Mucosa of gallbladder (tissue), 1 donor: ENCODE measurements around the gene NEK5. TPM values are rescaled to one million over a fixed set of nuclear protein-coding genes. Genes with fewer than 3 reads are reported as not detected.
"Not testable (repeated sequence)": the region's sequence is repeated elsewhere in the genome, so short reads cannot be mapped to it uniquely, and the experiment has no call there.

ENCODE experiments used
- DNase-seq: peaks from one replicate; pipeline ENCODE4 v3.0.0-alpha.2; 2020; ENCODE audit warnings: low spot score
- total RNA-seq: library from RNA; stranded (reverse); gene quantifications from one replicate; pipeline ENCODE4 v1.2.1, GENCODE V29; 2021
- donor health status: DM: no; HTN: no; CAD: no.

The NEK5 gene
- total RNA-seq, 1 donor from 2014 or later: 0.29 TPM

DNA sequence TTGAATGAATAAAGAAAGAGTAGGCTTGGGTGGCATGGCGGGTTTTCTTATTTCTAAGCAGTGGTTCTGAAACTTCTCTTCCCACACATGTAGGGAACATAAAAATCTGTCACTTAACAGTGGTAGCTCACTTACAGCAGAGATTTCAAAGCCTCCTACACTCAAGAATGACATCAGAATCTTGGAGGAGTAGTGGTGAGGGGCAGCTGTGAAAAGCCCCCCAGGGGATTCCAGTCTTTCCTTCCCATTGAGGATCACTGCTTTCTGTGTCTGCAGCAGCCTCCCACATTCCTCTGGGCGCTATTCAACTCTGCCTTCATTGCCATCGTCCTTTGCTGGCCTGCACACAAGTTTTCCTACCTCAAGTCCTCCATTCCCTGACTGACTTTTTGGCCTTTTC lies 8.6 kb upstream of the NEK5 start:
- DNase-seq: no peak

DNA sequence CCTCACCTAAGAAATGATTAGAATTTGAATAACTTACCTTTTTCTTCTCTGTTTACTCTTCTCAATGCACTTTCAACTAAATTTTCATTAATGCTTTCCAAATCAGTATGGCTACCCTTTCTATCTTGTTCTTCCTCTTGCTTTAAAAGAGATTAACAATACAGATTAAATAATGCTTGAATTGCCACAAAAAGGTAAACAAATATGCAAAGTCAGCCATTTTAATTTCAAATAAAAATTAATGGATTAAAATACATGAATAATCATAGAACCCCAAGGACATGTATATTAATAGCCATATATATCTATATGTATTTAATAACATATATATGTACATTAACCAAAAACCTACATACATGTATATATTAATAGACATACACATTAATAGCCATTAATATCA lies 7.9 kb upstream of the NEK5 start:
- DNase-seq: no peak

DNA sequence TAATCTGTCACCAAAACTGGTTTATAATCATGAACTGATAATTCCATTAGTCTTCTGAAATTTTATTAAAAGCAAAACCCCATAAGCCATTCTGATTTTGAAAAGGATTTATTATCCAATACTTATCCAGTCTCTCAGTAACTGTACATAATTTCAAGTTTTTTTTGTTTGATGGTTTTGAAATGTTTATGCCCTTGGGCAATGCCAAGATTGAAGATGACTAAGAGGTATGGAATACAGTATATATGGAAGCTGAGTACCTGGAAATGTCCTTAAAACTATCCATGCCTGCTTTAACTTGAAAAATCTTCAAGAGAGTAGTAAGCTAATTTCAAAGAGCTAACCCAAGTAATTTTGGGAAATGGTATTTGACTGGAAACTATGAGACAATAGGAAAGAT lies 1.8 kb upstream of the NEK5 start:
- no peak for DNase-seq

DNA sequence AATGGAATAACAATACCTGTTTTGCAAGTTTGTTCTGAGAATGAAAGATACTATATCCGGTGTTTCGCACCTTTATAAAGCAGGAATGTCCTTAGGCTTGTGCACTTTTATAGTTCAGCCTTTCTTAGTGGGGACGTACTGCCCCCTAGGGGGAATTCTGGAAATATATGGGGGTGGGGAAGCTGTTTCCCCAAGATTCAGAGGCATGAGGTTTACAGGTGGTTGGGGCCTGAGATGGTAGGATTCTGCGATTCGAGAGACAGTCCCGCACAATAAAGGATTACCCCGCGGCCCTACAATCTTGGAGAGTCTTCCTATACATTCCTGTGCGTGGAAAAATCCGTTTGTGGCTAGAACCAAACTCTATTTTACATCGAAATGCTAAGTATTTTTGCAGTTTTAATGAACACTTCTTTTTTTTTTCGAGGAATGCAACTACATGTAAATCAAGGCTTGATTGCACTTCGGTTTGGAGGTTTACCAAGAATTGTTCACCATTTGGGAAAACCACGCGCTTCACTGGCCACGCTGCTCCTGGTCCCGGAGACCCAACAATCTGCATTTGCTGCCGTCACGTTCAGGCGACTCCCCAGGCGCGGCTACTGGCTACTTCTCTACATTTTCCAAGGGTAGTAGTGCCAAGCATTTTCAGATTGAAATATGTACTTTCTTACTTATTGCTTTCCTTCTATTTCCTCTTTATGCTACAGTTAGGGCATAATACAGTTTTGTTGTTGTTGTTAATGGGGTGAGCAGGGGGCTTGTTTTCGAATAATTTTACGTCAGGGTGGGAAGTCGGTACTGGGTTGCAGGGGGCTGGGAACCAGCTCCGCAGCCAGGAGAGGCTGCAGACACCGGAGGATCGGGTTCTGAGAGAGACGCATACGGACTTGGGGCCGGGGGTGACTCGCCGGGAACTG lies 830 bp downstream of the NEK5 start:
- DNase-seq: peak; percentile 64

DNA sequence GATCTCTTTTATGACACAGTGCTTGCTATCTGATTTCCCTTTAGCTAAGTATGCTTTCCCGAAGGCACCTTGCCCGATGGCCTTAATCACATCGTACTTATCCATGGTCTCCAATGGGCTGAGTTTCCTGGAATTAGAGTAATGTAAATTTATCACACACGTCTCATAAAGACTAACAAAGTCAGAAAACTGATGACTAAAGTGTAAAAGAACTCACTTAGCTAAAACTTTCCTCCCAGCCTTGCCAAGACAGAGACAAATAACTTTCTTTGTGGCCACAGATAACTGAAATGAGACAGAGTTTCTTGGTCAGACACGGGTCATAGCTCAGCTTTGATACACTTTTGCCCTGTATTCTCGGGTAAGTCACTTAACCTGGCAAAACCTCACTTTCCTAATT lies 1.5 kb downstream of the NEK5 start:
- no peak for DNase-seq

DNA sequence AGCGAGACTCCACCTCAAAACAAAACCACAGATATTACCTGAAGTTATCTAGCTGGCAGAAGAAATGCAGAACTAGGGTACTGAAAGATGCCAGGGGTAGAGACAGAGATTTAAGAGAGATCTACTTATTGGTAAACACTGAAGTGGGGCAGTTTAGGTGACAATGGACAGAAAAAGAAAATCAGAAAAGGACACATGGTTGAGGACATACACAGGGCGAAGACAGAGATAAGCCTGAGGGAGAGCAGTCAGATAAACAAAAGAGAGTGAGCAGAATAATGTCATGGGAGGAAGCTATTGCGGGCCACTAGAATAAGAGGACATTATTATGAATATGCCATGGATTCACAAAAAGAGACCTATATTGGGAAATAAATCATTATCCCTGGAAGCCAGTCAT lies 3.3 kb downstream of the NEK5 start:
- DNase-seq: no peak

DNA sequence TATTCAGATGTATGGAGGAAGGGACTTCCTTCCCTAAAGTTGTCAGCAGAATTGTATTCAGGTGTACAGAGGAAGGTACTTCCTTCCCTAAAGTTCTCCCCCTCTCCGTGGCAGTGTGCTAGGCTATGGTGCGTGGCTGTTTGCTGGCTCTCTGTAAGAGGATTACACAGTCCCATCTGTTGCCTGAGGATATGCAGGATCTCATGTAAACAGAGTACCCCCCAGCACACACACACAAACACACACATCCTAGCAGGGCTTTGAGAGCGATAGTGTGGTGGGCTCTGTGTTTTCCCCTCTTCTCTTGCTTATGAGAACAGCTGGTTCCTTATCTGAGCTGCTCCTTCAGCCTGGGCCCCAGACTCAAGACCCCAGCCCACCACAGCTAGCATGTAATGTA lies 10.3 kb downstream of the NEK5 start:
- DNase-seq: no peak

DNA sequence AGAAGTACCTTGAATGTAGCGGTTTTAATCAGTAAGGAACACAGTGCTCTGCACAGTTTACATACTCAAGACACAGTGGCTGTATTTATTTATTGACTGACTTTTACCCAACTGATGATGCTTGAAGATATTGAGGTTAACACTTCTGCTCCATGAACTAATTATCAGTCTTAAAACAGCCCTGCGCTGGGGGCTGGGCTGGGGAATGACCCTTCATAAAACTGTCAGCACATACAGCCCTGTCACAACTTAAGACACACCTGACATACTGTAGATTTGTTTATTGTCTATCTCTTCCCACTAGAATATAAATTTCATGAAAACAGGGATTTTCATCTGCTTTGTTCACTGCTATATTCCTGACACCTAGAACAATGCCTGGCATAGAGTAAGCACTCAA lies 10.8 kb downstream of the NEK5 start:
- no peak for DNase-seq

DNA sequence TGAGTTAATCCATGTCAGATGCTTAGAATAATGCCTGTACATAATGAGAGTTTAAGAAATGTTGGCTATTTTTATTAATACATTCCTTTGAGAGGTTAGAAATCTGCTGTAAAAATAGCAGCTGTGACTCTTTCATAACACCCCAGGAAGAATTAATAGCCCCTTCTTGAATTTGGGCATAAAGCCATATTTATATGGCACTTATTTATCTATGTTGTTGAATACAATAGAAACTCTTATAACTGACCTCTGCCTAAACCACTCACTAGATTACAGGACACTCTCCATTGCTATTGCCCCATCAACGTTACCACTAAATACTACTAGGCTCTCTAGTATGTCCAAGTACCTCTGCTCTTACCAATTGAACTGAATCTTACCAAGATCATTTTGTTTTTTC lies 16.3 kb downstream of the NEK5 start:
- DNase-seq: no peak

DNA sequence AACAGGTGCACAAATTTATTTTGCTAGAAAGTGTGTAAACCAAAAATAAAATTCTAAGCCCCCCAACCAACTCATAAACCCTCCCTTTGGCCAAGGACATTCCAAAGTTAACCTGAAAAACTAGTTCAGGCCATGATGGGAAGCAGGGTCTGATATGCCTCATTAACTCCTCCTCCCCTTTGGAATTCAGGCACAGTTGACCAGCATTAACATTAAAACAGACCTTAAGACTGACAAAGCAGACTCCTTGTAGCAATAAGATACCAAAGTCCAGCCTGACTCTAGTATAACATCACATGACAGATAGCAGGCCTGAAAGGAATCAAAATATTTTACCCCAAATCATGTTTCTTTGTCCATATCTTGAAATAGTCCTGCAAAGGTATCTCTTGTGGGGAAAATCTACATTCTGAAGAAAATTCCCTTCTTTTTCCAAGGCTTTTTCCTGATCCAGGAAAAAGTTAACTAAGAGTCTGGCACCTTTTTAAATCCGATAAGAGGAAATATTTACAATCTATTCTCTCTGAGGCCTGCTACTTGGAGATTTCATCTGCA lies 19.7 kb downstream of the NEK5 start:
- no peak for DNase-seq

DNA sequence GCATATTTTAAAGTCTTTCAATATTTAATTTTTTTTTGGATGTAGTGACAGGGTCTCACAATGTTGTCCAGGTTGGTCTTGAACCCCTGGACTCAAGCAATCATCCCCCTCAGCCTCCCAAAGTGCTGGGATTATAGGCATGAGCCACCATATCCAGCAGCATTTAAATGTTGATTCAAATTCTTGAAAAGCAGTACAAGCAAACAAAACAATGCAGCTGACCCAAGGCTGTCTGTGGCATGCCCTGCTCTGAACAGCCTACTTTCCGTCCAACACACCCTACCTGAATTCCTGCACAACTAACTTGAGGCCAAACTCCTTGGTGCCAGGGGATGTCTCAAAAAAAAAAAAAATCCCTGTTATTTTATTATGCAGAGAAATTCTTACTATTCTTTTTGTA lies 23.0 kb downstream of the NEK5 start:
- DNase-seq: no peak

DNA sequence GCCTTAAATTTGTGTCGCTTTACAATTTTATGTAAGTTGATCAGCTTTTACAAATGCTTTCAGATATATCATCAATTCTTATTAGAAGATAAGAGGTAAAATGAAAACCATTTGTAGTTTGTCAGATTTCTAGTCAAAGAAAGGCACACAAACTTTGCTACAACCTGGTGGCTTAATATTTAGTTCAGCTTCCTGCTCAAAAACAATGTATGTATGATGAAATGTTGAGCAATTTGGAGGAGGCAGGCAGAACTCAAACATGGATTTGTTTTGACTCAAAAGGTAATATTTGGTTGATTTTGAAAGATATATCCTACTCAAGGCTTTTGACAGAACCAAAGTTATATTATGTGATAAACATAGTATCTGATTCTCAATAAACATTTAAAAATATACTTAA lies 24.2 kb downstream of the NEK5 start:
- no peak for DNase-seq

DNA sequence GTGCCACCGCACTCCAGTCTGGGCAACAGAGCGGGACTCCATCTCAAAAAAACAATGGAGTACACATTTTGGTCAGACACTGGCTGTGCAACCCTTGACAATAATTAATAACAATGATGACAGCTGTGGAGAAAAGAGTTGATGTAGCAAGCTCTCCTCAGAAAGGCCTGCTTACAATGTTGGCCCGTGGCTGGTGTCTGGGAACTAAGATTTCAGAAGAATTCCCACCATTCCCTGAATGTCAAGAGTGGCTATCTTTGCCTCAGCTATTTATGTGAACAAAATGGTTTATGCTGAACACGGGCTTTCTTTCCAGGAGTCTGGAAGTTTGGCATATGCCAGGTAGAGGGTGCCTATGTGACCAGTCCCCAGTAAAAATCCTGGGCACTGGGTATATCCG lies 25.5 kb downstream of the NEK5 start:
- DNase-seq: no peak

DNA sequence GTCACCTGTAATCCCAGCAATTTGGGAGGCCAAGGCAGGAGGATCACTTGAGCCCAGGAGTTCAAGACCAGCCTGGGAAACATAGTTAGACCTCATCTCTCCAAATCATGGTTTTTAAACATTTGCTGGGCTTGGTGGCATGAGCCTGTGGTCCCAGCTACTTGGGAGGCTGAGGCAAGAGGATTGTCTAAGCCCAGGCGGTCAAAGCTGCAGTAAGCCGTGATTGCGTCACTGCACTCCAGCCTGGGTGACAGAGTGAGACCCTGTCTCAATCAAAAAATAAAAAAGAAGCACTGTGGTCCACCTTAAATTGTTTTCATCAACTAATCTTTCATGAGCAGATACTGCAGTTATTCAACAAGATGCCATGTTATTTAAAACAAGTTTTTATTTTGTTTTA lies 26.4 kb downstream of the NEK5 start:
- not testable (repeated sequence) for DNase-seq

DNA sequence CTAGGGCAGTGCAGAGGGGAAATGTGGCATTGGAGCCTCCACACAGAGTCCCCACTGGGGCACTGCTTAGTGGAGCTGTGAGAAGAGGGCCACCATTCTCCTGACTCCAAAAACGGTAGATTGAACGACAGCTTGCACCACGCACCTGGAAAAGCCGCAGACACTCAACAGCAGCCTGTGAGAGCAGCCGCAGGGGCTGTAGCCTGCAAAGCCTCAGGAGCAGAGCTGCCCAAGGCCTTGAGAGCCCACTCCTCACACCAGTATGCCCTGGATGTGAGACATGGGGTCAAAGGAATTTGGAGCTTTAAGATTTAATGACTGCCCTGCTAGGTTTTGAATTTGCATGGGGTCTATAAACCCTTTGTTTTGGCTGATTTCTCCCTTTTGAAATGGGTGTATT lies 31.7 kb downstream of the NEK5 start:
- DNase-seq: no peak

DNA sequence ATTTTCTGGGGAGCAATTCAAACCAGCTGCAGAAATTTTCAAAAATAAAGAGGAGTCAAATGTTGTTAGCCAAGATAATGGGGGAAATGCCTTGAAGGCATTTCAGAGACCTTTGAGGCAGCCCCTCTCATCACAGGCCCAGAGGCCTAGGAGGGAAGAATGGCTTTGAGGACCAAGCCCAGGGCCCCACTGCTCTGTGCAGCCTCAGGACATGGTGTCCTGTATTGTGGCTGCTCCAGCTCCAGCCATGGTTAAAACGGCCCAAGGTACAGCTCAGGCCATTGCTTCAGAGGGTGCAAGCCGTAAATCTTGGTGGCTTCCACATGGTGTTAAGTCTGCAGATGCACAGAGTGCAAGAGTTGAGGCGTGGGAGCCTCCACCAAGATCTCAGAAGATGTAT lies 32.1 kb downstream of the NEK5 start:
- no peak for DNase-seq

DNA sequence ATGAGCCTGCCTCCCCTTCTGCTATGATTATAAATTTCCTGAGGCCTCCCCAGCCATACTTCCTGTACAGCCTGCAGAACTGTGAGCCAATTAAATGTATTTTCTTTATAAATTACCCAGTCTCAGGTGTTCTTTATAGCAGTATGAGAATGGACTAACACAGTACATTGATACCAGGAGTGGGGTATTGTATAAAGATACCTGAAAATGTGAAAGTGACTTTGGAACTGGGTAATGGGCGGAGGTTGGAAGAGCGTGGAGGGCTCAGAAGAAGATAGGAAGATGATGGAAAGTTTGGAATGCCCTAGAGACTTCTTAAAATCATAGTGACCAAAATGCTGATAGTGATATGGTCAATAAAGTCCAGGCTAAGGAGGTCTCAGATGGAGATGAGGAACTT lies 32.8 kb downstream of the NEK5 start:
- no peak for DNase-seq

DNA sequence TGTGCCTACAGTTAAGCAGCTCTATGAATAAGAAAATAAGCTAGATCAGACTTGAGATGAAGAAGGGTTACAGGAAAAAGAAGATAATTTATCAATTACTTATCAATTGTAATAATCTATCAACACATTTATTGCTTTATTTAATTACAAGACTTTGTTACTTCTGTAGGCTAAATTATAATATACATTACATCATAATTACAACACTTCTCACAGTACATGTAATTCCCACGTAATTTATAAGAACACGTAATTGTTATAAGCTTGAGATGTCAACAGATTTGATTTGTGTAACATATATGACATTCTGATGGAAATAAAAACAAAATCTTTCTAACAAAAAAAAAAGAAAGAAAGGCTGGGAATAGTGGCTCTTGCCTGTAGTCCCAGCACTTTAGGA lies 36.8 kb downstream of the NEK5 start:
- no peak for DNase-seq

DNA sequence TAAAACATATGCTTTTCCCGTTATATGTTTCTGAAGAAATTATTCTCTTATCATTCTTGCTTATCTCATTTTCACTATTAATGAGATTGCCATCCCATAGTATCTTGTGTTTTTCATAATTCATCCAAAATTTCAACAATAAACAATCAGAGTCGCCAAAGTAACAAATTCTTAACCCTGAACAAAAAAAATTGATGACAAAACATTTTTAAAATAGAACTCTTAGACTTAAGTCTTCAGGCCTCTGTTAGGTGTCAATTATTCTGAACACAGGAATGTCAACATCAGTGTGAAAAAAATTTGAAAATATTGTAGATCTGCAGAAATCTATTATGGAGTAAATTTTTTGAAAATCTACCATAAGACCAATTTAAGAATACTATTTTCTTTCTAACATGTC lies 37.4 kb downstream of the NEK5 start:
- no peak for DNase-seq

DNA sequence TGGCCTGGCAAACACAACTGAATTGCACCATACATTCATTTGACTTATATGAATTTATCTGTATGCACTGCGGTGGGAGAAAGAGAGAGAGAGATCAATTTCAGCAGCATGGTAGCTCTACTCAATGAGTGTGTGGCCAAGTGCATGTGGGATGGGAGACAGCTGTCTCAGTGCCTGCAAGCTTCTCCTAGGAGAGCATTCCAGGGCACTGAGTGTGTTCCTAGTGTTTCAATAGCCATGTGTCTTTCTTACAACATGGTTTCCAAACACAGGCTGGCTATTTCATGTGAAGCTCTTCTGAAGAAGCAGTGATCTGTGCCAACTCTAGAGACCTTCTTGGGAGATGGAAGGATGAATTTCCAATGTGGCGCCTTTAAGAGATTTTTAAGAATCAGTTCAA lies 43.5 kb downstream of the NEK5 start:
- DNase-seq: no peak

DNA sequence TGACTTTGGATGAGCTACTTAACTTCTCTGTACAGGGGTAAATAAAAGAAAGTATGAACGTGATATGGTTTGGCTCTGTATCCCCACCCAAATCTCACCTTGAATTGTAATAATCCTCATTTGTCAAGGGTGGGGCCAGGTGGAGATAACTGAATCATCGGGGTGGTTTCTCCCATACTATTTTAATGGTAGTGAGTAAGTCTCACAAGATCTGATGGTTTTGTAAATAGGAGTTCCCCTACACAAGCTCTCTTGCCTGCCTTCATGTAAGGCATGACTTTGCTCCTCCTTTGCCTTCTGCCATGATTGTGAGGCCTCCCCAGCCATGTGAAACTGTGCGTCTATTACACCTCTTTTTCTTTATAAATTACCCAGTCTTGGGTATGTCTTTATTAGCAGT lies 43.9 kb downstream of the NEK5 start:
- not testable (repeated sequence) for DNase-seq

DNA sequence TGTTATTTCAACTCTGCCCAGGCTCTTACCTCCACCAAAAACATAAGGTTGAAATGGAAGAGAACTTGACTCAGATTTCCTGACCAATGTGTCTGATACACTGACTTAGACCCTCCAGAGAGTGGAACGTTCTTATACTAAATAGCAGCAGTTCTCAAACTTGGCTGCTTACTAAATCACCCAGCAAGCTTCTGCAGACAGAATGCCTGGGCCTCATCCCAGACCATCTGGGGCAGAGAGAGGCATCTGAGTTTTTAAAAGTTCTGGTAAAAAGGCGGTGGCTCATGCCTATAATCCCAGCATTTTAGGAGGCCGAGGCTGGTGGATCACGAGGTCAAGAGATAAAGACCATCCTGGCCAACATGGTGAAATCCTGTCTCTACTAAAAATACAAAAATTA lies 46.3 kb downstream of the NEK5 start:
- DNase-seq: no peak

DNA sequence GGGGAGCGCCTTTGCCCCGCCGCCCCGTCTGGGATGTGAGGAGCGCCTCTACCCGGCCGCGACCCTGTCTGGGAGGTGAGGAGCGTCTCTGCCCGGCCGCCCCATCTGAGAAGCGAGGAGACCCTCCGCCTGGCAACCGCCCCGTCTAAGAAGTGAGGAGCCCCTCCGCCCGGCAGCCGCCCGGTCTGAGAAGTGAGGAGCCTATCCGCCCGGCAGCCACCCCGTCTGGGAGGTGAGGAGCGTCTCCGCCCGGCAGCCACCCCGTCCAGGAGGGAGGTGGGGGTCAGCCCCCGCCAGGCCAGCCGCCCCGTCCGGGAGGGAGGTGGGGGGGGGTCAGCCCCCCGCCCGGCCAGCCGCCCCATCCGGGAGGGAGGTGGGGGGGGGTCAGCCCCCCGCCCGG lies 49.0 kb downstream of the NEK5 start:
- DNase-seq: not testable (repeated sequence)
